Body of pancreas (tissue), 4 donors: ENCODE measurements around the gene CCDC146.

Experiments used
- POLR2A ChIP-seq, 3 donors: fragments of 450-650 bp; IDR thresholded peaks; one replicate each; pipeline ENCODE4 v1.6.1; 2016; ENCODE audit warnings: antibody characterized with exemption in 3 of 3, mild to moderate bottlenecking in 2 of 3
- TF ChIP-seq, protein P1 (sequence below), 7 experiments: fragments of 450-650 bp in 4 of 7; fragments of 200-600 bp in 3 of 7; sonication (generic) in 3 of 7; IDR thresholded peaks; one replicate each; pipeline ENCODE4 v1.5.1; 2016 to 2019; ENCODE audit warnings: antibody characterized with exemption in 7 of 7

DNA sequence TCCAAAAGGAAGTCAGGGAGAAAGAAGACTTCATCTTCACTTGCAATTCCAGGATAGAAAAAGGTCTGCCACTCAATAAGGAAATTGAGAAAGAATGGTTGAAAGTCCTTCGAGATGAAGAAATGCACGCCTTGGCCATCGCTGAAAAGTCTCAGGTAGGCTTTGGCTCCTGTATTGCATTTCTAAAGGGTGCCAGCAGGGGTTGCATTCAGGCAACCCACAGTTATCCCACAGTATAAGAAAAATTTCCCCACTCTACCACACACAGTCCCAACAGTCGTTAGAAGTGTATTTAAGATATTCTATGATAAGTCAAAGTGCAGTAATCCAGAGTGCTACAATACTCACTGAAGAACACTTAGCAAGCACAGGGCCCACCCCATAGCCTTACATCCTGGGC is 170.6 kb downstream of the CCDC146 start:
- TF ChIP-seq, protein P1, sequence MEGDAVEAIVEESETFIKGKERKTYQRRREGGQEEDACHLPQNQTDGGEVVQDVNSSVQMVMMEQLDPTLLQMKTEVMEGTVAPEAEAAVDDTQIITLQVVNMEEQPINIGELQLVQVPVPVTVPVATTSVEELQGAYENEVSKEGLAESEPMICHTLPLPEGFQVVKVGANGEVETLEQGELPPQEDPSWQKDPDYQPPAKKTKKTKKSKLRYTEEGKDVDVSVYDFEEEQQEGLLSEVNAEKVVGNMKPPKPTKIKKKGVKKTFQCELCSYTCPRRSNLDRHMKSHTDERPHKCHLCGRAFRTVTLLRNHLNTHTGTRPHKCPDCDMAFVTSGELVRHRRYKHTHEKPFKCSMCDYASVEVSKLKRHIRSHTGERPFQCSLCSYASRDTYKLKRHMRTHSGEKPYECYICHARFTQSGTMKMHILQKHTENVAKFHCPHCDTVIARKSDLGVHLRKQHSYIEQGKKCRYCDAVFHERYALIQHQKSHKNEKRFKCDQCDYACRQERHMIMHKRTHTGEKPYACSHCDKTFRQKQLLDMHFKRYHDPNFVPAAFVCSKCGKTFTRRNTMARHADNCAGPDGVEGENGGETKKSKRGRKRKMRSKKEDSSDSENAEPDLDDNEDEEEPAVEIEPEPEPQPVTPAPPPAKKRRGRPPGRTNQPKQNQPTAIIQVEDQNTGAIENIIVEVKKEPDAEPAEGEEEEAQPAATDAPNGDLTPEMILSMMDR (IDR thresholded peaks at IDR 0.05) = no peak
- no peak for TF ChIP-seq POLR2A (IDR thresholded peaks at IDR 0.05)
